ENCODE data around the gene CPNE1.

DNA sequence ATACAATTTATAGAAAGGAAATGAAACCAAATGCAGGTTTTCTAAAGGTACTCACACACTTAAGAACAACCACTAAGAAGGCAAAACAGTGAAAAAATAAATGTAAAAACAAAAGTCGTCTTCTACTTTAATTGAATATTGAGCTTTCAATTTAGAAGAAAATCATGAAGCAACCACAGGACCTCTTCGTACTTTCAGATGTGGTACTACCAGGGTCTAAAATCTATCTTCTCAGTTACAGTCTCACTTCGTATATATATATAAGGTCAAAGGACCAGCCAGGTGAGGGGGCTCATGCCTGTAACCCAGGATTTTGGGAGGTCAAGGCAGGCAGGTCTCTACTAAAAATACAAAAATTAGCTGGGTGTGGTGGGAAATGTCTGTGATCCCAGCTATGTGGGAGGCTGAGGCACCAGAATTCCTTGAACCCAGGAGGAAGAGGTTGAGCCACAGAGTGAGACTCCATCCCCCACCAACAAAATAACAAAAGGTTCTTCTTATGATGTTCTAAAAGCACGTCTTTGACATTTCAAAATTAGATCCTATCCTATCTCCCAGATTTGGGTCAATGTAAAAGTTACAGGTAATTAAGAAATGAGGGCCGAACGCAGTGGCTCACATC, 47.0 kb upstream of the CPNE1 start:
- no peak for TF ChIP-seq SP1 (IDR thresholded peaks at IDR 0.05; ENCODE audit: low read depth, low read length)
- TF ChIP-seq CHD2 (IDR thresholded peaks at IDR 0.05; ENCODE audit: borderline replicate concordance, low read depth, low read length), result no peak
- TF ChIP-seq, protein P1, sequence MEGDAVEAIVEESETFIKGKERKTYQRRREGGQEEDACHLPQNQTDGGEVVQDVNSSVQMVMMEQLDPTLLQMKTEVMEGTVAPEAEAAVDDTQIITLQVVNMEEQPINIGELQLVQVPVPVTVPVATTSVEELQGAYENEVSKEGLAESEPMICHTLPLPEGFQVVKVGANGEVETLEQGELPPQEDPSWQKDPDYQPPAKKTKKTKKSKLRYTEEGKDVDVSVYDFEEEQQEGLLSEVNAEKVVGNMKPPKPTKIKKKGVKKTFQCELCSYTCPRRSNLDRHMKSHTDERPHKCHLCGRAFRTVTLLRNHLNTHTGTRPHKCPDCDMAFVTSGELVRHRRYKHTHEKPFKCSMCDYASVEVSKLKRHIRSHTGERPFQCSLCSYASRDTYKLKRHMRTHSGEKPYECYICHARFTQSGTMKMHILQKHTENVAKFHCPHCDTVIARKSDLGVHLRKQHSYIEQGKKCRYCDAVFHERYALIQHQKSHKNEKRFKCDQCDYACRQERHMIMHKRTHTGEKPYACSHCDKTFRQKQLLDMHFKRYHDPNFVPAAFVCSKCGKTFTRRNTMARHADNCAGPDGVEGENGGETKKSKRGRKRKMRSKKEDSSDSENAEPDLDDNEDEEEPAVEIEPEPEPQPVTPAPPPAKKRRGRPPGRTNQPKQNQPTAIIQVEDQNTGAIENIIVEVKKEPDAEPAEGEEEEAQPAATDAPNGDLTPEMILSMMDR (IDR thresholded peaks at IDR 0.05 in 2 of 3, conservative IDR thresholded peaks at IDR 0.05 in 1 of 3; ENCODE audit: control insufficient read depth in 2 of 3, extremely low read depth in 1 of 3, insufficient read depth in 1 of 3, low read depth in 3 of 3, low read length in 3 of 3), result no peak
- no peak for TF ChIP-seq POLR2A (IDR thresholded peaks at IDR 0.05; ENCODE audit: low read depth, low read length)

All from GM12878 (cell line).